DOHH2 (cell line): ENCODE data around the gene PNPLA7.

Experiments used
- CTCF ChIP-seq: fragments of 200-600 bp; sonication (generic); IDR thresholded peaks from one replicate; pipeline ENCODE4 v1.5.1; 2014; ENCODE audit warnings: antibody characterized with exemption, mild to moderate bottlenecking, low read depth, low read length; ENCODE audit not compliant: poor library complexity, severe bottlenecking
- EZH2phosphoT487 ChIP-seq: fragments of 200-600 bp; sonication (generic); IDR thresholded peaks from 2 replicates; pipeline ENCODE4 v1.6.1; 2017; ENCODE audit warnings: borderline replicate concordance, mild to moderate bottlenecking, antibody characterized with exemption, low read length, moderate library complexity, mixed read lengths

GRCh38 chr9:137463931-137464290 lies 86.3 kb downstream of the PNPLA7 start:
- TF ChIP-seq CTCF: no peak
- TF ChIP-seq EZH2phosphoT487: no peak
